Muscle layer of duodenum (tissue), 2 donors: ENCODE results near the gene CLDN6.
A peak's percentile ranks its signal among the peaks of the same experiment; 100 is the strongest.

Source experiments
- H3K27ac ChIP-seq: one replicate; pipeline ENCODE4 v1.7.0; 2013; ENCODE audit warnings: mild to moderate bottlenecking, low read length
- H3K27me3 ChIP-seq: one replicate; pipeline ENCODE4 v1.7.0; 2013; ENCODE audit warnings: low read depth, mild to moderate bottlenecking, control low read depth, low read length
- H3K36me3 ChIP-seq, 2 donors: one replicate each; pipeline ENCODE4 v1.7.0; 2013; ENCODE audit warnings: low read length in 2 of 2, control low read depth in 1 of 2, mild to moderate bottlenecking in 1 of 2; ENCODE audit not compliant: insufficient read depth in 2 of 2, control insufficient read depth in 1 of 2
- H3K4me1 ChIP-seq, 2 donors: one replicate each; pipeline ENCODE4 v1.7.0; 2013; ENCODE audit warnings: low read length in 2 of 2, mild to moderate bottlenecking in 2 of 2, control low read depth in 1 of 2, moderate library complexity in 1 of 2; ENCODE audit not compliant: insufficient read depth in 2 of 2, control insufficient read depth in 1 of 2
- H3K4me3 ChIP-seq, 2 donors: one replicate each; pipeline ENCODE4 v1.7.0; 2013; ENCODE audit warnings: low read length in 2 of 2, low read depth in 1 of 2, mild to moderate bottlenecking in 1 of 2
- H3K9me3 ChIP-seq, 2 donors: one replicate each; pipeline ENCODE4 v1.7.0; 2013; ENCODE audit warnings: low read length in 2 of 2, control low read depth in 1 of 2, mild to moderate bottlenecking in 1 of 2; ENCODE audit not compliant: control insufficient read depth in 1 of 2
- donor health status: healthy.

The CLDN6 gene

GRCh38 chr16:3035289-3035971 lies 17.4 kb upstream of the CLDN6 start:
- Histone ChIP-seq H3K27ac (no peak overlapping the region), H3K4me1 (peaks cover 0 to 4% of the 10 kb centered on the region in 2 donors), H3K9me3 (no peaks in the 10 kb centered on the region), H3K4me3 (peak overlapping the region in 1 of 2 donors; percentile 33), H3K27me3 (peaks cover 35% of the 10 kb centered on the region), H3K36me3 (no peaks in the 10 kb centered on the region)

- no peaks in the 10 kb centered on the region for H3K9me3 ChIP-seq
- H3K27me3 ChIP-seq = peaks cover 42% of the 10 kb centered on the region
- no peak overlapping the region for H3K4me3 ChIP-seq
- no peaks in the 10 kb centered on the region for H3K36me3 ChIP-seq
- H3K4me1 ChIP-seq = peaks cover 0 to 20% of the 10 kb centered on the region in 2 donors
- no peak overlapping the region for H3K27ac ChIP-seq
These were observed 14.6 kb upstream of the CLDN6 start for GRCh38 chr16:3032624-3033023.

- H3K4me1 ChIP-seq = peaks cover 0 to 16% of the 10 kb centered on the region in 2 donors
- H3K36me3 ChIP-seq = peaks cover 12 to 14% of the 10 kb centered on the region in 2 donors
- no peaks in the 10 kb centered on the region for H3K9me3 ChIP-seq
- no peak overlapping the region for H3K4me3 ChIP-seq
- peaks cover 24% of the 10 kb centered on the region for H3K27me3 ChIP-seq
- H3K27ac ChIP-seq = no peak overlapping the region
These were observed 12.5 kb upstream of the CLDN6 start for GRCh38 chr16:3030222-3031212.

- Histone ChIP-seq H3K27me3 (peaks cover 21% of the 10 kb centered on the region), H3K4me1 (peaks cover 0 to 16% of the 10 kb centered on the region in 2 donors), H3K27ac (no peak overlapping the region), H3K9me3 (no peaks in the 10 kb centered on the region), H3K36me3 (peaks cover 12 to 14% of the 10 kb centered on the region in 2 donors), H3K4me3 (peak overlapping the region in 1 of 2 donors; percentile 38)
These were observed 11.7 kb upstream of the CLDN6 start for GRCh38 chr16:3029491-3030221.

GRCh38 chr16:3028716-3029319 lies 10.8 kb upstream of the CLDN6 start:
- Histone ChIP-seq H3K27ac (no peak overlapping the region), H3K4me1 (peaks cover 0 to 16% of the 10 kb centered on the region in 2 donors), H3K4me3 (no peak overlapping the region), H3K36me3 (peaks cover 12 to 14% of the 10 kb centered on the region in 2 donors), H3K27me3 (peaks cover 21% of the 10 kb centered on the region), H3K9me3 (no peaks in the 10 kb centered on the region)

- Histone ChIP-seq H3K36me3 (peaks cover 12 to 14% of the 10 kb centered on the region in 2 donors), H3K4me1 (peaks cover 2 to 22% of the 10 kb centered on the region in 2 donors), H3K9me3 (no peaks in the 10 kb centered on the region), H3K27ac (no peak overlapping the region), H3K4me3 (no peak overlapping the region), H3K27me3 (peaks cover 21% of the 10 kb centered on the region)
These were observed 10.2 kb upstream of the CLDN6 start for GRCh38 chr16:3027983-3028715.

GRCh38 chr16:3027489-3027795 lies 9.5 kb upstream of the CLDN6 start:
- Histone ChIP-seq H3K27me3 (peaks cover 21% of the 10 kb centered on the region), H3K27ac (no peak overlapping the region), H3K4me3 (no peak overlapping the region), H3K36me3 (peaks cover 12 to 19% of the 10 kb centered on the region in 2 donors), H3K9me3 (no peaks in the 10 kb centered on the region), H3K4me1 (peaks cover 9 to 29% of the 10 kb centered on the region in 2 donors)

GRCh38 chr16:3026609-3027488 lies 8.9 kb upstream of the CLDN6 start:
- peaks cover 21% of the 10 kb centered on the region for H3K27me3 ChIP-seq
- peaks cover 12 to 23% of the 10 kb centered on the region in 2 donors for H3K36me3 ChIP-seq
- H3K4me3 ChIP-seq = no peak overlapping the region
- peaks cover 15 to 34% of the 10 kb centered on the region in 2 donors for H3K4me1 ChIP-seq
- H3K27ac ChIP-seq = no peak overlapping the region
- H3K9me3 ChIP-seq = no peaks in the 10 kb centered on the region

- peaks cover 15 to 39% of the 10 kb centered on the region in 2 donors for H3K4me1 ChIP-seq
- no peak overlapping the region for H3K4me3 ChIP-seq
- H3K27me3 ChIP-seq = peaks cover 21% of the 10 kb centered on the region
- H3K27ac ChIP-seq = no peak overlapping the region
- peaks cover 15 to 31% of the 10 kb centered on the region in 2 donors for H3K36me3 ChIP-seq
- no peaks in the 10 kb centered on the region for H3K9me3 ChIP-seq
These were observed 8.0 kb upstream of the CLDN6 start for GRCh38 chr16:3026003-3026378.
